Measurements from ENCODE around the gene STK25. TPM values are rescaled to one million over a fixed set of nuclear protein-coding genes. Genes with fewer than 3 reads are reported as not detected.
"Not testable (repeated sequence)": the region's sequence is repeated elsewhere in the genome, so short reads cannot be mapped to it uniquely, and the experiment has no call there.

Gene STK25
- total RNA-seq, 1 experiment from 2014 or later: 316 TPM

GRCh38 chr2:241450092-241450491 is 58.3 kb downstream of the STK25 start:
- not testable (repeated sequence) for H3K27me3 ChIP-seq (replicated peaks); H3K4me3 ChIP-seq; H3K9me3 ChIP-seq (replicated peaks); DNase-seq (ENCODE audit: low read depth in 1 of 2, low spot score in 2 of 2); H3K27ac ChIP-seq; H3K4me1 ChIP-seq (replicated peaks)
- H3K36me3 ChIP-seq: peaks cover 19% of the 10 kb centered on the region

- no peaks in the 10 kb centered on the region for H3K27me3 ChIP-seq (replicated peaks)
- no peak overlapping the region for H3K27ac ChIP-seq
- DNase-seq (ENCODE audit: low read depth in 1 of 2, low spot score in 2 of 2): no peak
These were observed 63.0 kb downstream of the STK25 start for GRCh38 chr2:241445426-241445825.

GRCh38 chr2:241443486-241444223 is 64.7 kb downstream of the STK25 start:
- Histone ChIP-seq H3K27me3 (replicated peaks) (no peaks in the 10 kb centered on the region), H3K9me3 (replicated peaks) (no peaks in the 10 kb centered on the region; the same call in 1 of the 2 replicates), H3K4me3 (no peak overlapping the region), H3K36me3 (peaks cover 77% of the 10 kb centered on the region), H3K4me1 (replicated peaks) (peaks cover 8% of the 10 kb centered on the region), H3K27ac (no peak overlapping the region)
- peak; percentile 62 to 78 for DNase-seq (ENCODE audit: low read depth in 1 of 2, low spot score in 2 of 2)

More at GRCh38 chr2:241445426-241445825, 63.0 kb downstream of the STK25 start:
- H3K9me3 ChIP-seq (replicated peaks): no peaks in the 10 kb centered on the region; the same call in 1 of the 2 replicates
- peaks cover 8% of the 10 kb centered on the region for H3K4me1 ChIP-seq (replicated peaks)
- no peak overlapping the region for H3K4me3 ChIP-seq
- peaks cover 62% of the 10 kb centered on the region for H3K36me3 ChIP-seq

Other genes with a start within 250 kb of the STK25 start
- gene HDLBP, start 192.9 kb downstream of the STK25 start, total RNA-seq (2014; rRNA removed; shearing (Covaris generic)): 306 and 544 TPM in 2 replicates
- gene SEPTIN2, start 192.7 kb downstream of the STK25 start, total RNA-seq (2014; rRNA removed; shearing (Covaris generic)): 503 and 517 TPM in 2 replicates
- gene FARP2, start 152.3 kb downstream of the STK25 start, total RNA-seq (2014; rRNA removed; shearing (Covaris generic)): 74.3 and 74.5 TPM in 2 replicates
- 337 and 338 TPM in 2 replicates for gene BOK, start 50.2 kb upstream of the STK25 start, total RNA-seq (2014; rRNA removed; shearing (Covaris generic))
- gene THAP4, start 128.6 kb upstream of the STK25 start, total RNA-seq (2014; rRNA removed; shearing (Covaris generic)): 50.3 and 54.9 TPM in 2 replicates
- gene ATG4B, start 129.1 kb upstream of the STK25 start, total RNA-seq (2014; rRNA removed; shearing (Covaris generic)): 80.9 and 105 TPM in 2 replicates
- 115 and 177 TPM in 2 replicates for gene DTYMK, start 178.2 kb upstream of the STK25 start, total RNA-seq (2014; rRNA removed; shearing (Covaris generic))
- gene ING5, start 193.5 kb upstream of the STK25 start, total RNA-seq (2014; rRNA removed; shearing (Covaris generic)): 20.5 and 23.2 TPM in 2 replicates
- 7.4 and 26.9 TPM in 2 replicates for gene D2HGDH, start 226.0 kb upstream of the STK25 start, total RNA-seq (2014; rRNA removed; shearing (Covaris generic))

Measured in SJSA1 (cell line).